GM23248 (cell line): Measurements from ENCODE around the gene PCDHAC2. TPM values are rescaled to one million over a fixed set of nuclear protein-coding genes. Genes with fewer than 3 reads are reported as not detected.
A peak's percentile ranks its signal among the peaks of the same experiment; 100 is the strongest.

ENCODE experiments used
- DNase-seq: peaks from one replicate; pipeline ENCODE4 v3.0.0-alpha.2; 2015
- H2AFZ ChIP-seq: fragments of 200-600 bp; sonication (generic); 2 replicates; pipeline ENCODE4 v1.6.1; 2016; ENCODE audit warnings: antibody characterized with exemption
- H3F3A ChIP-seq: fragments of 200-600 bp; sonication (generic); 2 replicates; pipeline ENCODE4 v1.6.1; 2016; ENCODE audit warnings: mild to moderate bottlenecking, antibody characterized with exemption, mixed run types; ENCODE audit not compliant: insufficient read depth
- H3K27ac ChIP-seq: fragments of 200-600 bp; sonication (generic); 2 replicates; pipeline ENCODE4 v1.5.1; 2016; ENCODE audit warnings: mild to moderate bottlenecking
- H3K27me3 ChIP-seq: fragments of 200-600 bp; sonication (generic); replicated peaks from 2 replicates; pipeline ENCODE4 v1.6.1; 2016; ENCODE audit warnings: mild to moderate bottlenecking; ENCODE audit not compliant: insufficient read depth
- H3K36me3 ChIP-seq: fragments of 200-600 bp; sonication (generic); 2 replicates; pipeline ENCODE4 v1.6.1; 2016; ENCODE audit warnings: low read depth, mild to moderate bottlenecking
- H3K4me1 ChIP-seq: fragments of 200-600 bp; sonication (generic); 2 replicates; pipeline ENCODE4 v1.6.1; 2016; ENCODE audit warnings: mild to moderate bottlenecking; ENCODE audit not compliant: insufficient read depth
- H3K4me2 ChIP-seq: fragments of 200-600 bp; sonication (generic); one replicate; pipeline ENCODE4 v1.6.1; 2016; ENCODE audit warnings: mild to moderate bottlenecking; ENCODE audit not compliant: unreplicated experiment
- H3K4me3 ChIP-seq: fragments of 200-600 bp; sonication (generic); 2 replicates; pipeline ENCODE4 v1.5.1; 2016; ENCODE audit warnings: mild to moderate bottlenecking
- H3K79me2 ChIP-seq: fragments of 200-600 bp; sonication (generic); 2 replicates; pipeline ENCODE4 v1.6.1; 2016; ENCODE audit warnings: mild to moderate bottlenecking; ENCODE audit not compliant: insufficient read depth
- H3K9ac ChIP-seq: fragments of 200-600 bp; sonication (generic); 2 replicates; pipeline ENCODE4 v1.6.1; 2016; ENCODE audit warnings: mild to moderate bottlenecking
- H3K9me2 ChIP-seq: fragments of 200-600 bp; sonication (generic); 2 replicates; pipeline ENCODE4 v1.6.1; 2016; ENCODE audit warnings: mixed run types, mild to moderate bottlenecking, moderate library complexity; ENCODE audit not compliant: insufficient read depth
- H3K9me3 ChIP-seq: fragments of 200-600 bp; sonication (generic); one replicate; pipeline ENCODE4 v1.6.1; 2017; ENCODE audit warnings: low read depth
- H4K20me1 ChIP-seq: fragments of 200-600 bp; sonication (generic); 2 replicates; pipeline ENCODE4 v1.6.0; 2016; ENCODE audit not compliant: insufficient read depth
- EZH2 ChIP-seq: fragments of 200-600 bp; sonication (generic); IDR thresholded peaks from 2 replicates; pipeline ENCODE4 v1.6.1; 2018; ENCODE audit warnings: antibody characterized with exemption, mild to moderate bottlenecking; ENCODE audit not compliant: insufficient read depth, poor library complexity, severe bottlenecking
- EZH2phosphoT487 ChIP-seq: fragments of 200-600 bp; sonication (generic); IDR thresholded peaks from 2 replicates; pipeline ENCODE4 v1.6.1; 2018; ENCODE audit warnings: antibody characterized with exemption, moderate library complexity, mild to moderate bottlenecking, low read depth; ENCODE audit not compliant: insufficient read depth
- WGBS, 2 experiments: methylation state at CpG; one replicate each; pipeline ENCODE4 v1.1.6; 2015 to 2017; ENCODE audit warnings: low lambda C conversion rate in 2 of 2, low coverage in 1 of 2; ENCODE audit errors: missing lambda C conversion rate in 2 of 2; 5-methylcytosine and 5-hydroxymethylcytosine counted together
- in situ Hi-C: fragments of 300-500 bp; cut with MboI; formaldehyde crosslinking; loops from 2 replicates; pipeline ENCODE4 v1.15.0; 2020
- polyA plus RNA-seq: library from polyadenylated mRNA; unstranded; fragments of >200 nt; fragmentation: Nextera tagmentation; extraction: Ambion mirVana; gene quantifications from 2 replicates; pipeline ENCODE4 v1.2.1, GENCODE V29; 2016
- total RNA-seq: library from RNA; depleted of rRNA; stranded (reverse); fragments of >200 nt; shearing (Covaris generic); gene quantifications from 2 replicates; pipeline ENCODE4 v1.2.3, GENCODE V29; 2014

Gene PCDHAC2
- total and polyA plus RNA-seq, 2 experiments from 2014 or later: not detected

DNA sequence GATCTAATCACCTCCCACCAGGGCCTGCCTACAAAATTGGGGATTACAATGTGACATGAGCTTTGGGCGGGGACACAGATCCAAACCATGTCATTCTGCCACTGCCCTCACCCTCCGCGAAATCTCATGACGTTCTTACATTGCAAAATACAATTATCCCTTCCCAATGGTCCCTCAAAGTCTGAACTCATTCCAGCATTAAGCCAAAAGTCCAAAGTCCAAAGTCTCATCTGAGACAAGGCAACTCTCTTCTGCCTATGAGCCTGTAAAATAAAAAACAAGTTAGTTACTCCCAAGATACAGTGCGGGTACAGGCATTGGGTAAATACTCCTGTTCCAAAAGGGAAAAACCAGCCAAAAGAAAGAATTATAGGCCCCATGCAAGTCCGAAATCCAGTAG lies 14.6 kb upstream of the PCDHAC2 start:
- Histone ChIP-seq H3K4me2 (no peak overlapping the region), H3K27ac (no peak overlapping the region), H3K9me2 (no peaks in the 10 kb centered on the region), H4K20me1 (no peaks in the 10 kb centered on the region), H3K9ac (no peak overlapping the region), H2AFZ (no peak overlapping the region), H3K9me3 (no peaks in the 10 kb centered on the region), H3K79me2 (no peaks in the 10 kb centered on the region), H3K4me3 (no peak overlapping the region), H3K4me1 (no peaks in the 10 kb centered on the region), H3K36me3 (no peaks in the 10 kb centered on the region), H3K27me3 (no peaks in the 10 kb centered on the region), H3F3A (no peaks in the 10 kb centered on the region)
- in situ Hi-C loops: no loop called here
- DNase-seq: no peak
- WGBS, 2 experiments: 22 to 28% methylated on average over 6 of the region's 6 CpGs
- TF ChIP-seq EZH2 (no peak), EZH2phosphoT487 (no peak)

DNA sequence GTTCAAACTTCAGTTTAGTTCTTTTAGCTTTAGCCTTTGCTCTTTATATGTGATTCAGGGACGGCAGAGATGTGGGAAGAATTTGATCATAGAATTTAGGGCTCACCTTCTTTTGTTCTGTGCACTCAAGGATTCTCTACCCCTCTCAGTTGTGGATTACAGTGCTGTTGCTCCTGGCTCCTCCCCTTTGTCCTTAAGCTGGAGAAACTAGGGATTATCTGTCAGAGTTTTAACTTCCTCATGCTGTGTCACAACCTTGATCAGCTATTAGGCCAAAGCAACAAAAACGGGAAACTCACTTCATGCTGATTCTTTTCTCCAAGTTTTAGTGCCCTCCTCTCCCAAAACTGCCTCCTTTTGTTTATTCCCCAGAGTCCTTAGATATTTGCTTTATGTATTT lies 13.0 kb upstream of the PCDHAC2 start:
- Histone ChIP-seq H4K20me1 (no peaks in the 10 kb centered on the region), H3K9me2 (no peaks in the 10 kb centered on the region), H3K27me3 (no peaks in the 10 kb centered on the region), H3K9me3 (no peaks in the 10 kb centered on the region), H3K36me3 (no peaks in the 10 kb centered on the region), H2AFZ (no peak overlapping the region), H3K9ac (no peak overlapping the region), H3K4me2 (no peak overlapping the region), H3K4me3 (no peak overlapping the region), H3K27ac (no peak overlapping the region), H3F3A (no peaks in the 10 kb centered on the region), H3K79me2 (no peaks in the 10 kb centered on the region), H3K4me1 (no peaks in the 10 kb centered on the region)
- TF ChIP-seq EZH2phosphoT487 (no peak), EZH2 (no peak)
- no peak for DNase-seq
- in situ Hi-C loops: no loop called here
- WGBS, 2 experiments: 4% methylated on average over 2 of the region's 2 CpGs

DNA sequence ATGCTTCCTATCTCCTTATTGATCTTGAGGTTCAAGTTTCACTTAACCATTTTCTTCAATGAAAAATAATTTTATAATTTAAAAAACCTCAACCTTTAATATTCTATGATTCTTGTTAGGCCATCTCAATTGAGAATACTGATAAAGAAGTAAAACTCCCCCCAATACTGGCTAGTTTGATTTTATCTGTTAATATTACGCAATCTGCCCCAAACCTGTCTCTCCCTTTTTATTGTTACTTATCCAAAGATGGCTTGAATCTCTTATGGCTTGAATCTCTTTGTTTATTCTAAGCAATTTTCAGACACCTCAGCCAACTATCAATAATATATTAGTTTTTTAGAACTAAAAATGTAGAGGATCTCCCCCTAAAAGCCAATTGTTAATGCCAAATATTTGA lies 4.1 kb upstream of the PCDHAC2 start:
- Histone ChIP-seq H3F3A (no peaks in the 10 kb centered on the region), H2AFZ (no peak overlapping the region), H3K9me2 (no peaks in the 10 kb centered on the region), H3K79me2 (no peaks in the 10 kb centered on the region), H3K36me3 (no peaks in the 10 kb centered on the region), H3K4me3 (no peak overlapping the region), H3K27me3 (no peaks in the 10 kb centered on the region), H3K27ac (no peak overlapping the region), H3K4me1 (no peaks in the 10 kb centered on the region), H3K4me2 (no peak overlapping the region), H4K20me1 (no peaks in the 10 kb centered on the region), H3K9me3 (no peaks in the 10 kb centered on the region), H3K9ac (no peak overlapping the region)
- DNase-seq: no peak
- 10 to 28% methylated on average over 1 of the region's 1 CpG for WGBS, 2 experiments
- in situ Hi-C loops: no loop called here
- TF ChIP-seq EZH2: no peak
- TF ChIP-seq EZH2phosphoT487: no peak

DNA sequence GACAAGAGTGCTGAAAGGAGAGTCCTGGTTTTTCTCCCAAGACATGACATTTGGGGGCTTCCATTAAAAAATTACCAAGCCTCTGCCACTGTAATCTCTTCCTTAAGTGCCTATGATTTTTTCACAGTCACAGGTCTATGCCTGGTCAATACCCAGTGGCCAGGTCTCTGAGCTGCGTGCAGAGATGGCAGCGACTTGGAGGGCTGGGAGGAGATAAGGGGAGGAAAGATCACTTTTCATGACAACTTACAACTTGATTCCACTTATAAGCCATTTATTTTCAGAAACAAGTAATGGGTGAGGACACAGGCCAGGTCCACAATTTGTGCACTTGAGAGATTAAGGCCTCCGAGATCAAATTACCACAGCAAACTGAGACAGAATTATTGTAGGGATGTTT lies 1.9 kb upstream of the PCDHAC2 start:
- H3K4me2 ChIP-seq: no peak overlapping the region
- no peak overlapping the region for H3K27ac ChIP-seq
- no peaks in the 10 kb centered on the region for H3K27me3 ChIP-seq
- no peaks in the 10 kb centered on the region for H3K79me2 ChIP-seq
- H3K9me2 ChIP-seq: no peaks in the 10 kb centered on the region
- no peak for TF ChIP-seq EZH2
- TF ChIP-seq EZH2phosphoT487: no peak
- 19 to 26% methylated on average over 3 of the region's 3 CpGs for WGBS, 2 experiments
- no peak overlapping the region for H2AFZ ChIP-seq
- no peaks in the 10 kb centered on the region for H3K4me1 ChIP-seq
- no peak overlapping the region for H3K9ac ChIP-seq
- H3K9me3 ChIP-seq: no peaks in the 10 kb centered on the region
- no peak for DNase-seq
- H4K20me1 ChIP-seq: no peaks in the 10 kb centered on the region
- no peaks in the 10 kb centered on the region for H3F3A ChIP-seq
- no peaks in the 10 kb centered on the region for H3K36me3 ChIP-seq
- in situ Hi-C loops: no loop called here
- no peak overlapping the region for H3K4me3 ChIP-seq

DNA sequence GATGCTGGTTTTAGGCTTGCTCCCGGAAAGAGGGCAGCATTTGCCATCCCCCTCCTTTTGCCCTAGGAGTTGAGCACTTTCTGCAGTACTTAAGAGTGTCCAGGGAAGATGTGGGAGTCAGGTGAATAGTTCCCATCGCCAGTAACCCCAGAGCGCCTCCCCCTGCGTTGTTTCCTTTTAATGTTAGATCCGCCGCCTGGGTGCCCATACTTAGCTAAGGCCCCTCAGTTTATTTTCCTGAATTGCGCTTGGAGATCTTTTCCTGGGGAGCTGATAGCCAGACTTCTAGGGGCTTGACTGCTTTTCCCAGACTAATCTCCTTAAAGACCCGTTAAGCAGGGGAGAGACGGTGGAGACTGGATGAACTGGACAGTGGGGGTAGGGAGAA lies 377 bp upstream of the PCDHAC2 start:
- WGBS, 2 experiments: 1 to 4% methylated on average over 9 of the region's 9 CpGs
- H2AFZ ChIP-seq: peak overlapping the region; percentile 75
- no peak for DNase-seq
- no peaks in the 10 kb centered on the region for H3K9me2 ChIP-seq
- TF ChIP-seq EZH2phosphoT487: no peak
- no peak for TF ChIP-seq EZH2
- no peaks in the 10 kb centered on the region for H3K36me3 ChIP-seq
- H4K20me1 ChIP-seq: no peaks in the 10 kb centered on the region
- H3K4me1 ChIP-seq: no peaks in the 10 kb centered on the region
- no peaks in the 10 kb centered on the region for H3K9me3 ChIP-seq
- no peak overlapping the region for H3K9ac ChIP-seq
- H3K4me2 ChIP-seq: no peak overlapping the region
- H3K4me3 ChIP-seq: peak overlapping the region; percentile 66
- H3K79me2 ChIP-seq: no peaks in the 10 kb centered on the region
- no peaks in the 10 kb centered on the region for H3K27me3 ChIP-seq
- in situ Hi-C loops: no loop called here
- no peaks in the 10 kb centered on the region for H3F3A ChIP-seq
- H3K27ac ChIP-seq: no peak overlapping the region
